ENCODE data around the gene MRPL53. TPM values are rescaled to one million over a fixed set of nuclear protein-coding genes. Genes with fewer than 3 reads are reported as not detected.

MRPL53 gene
- total and polyA plus RNA-seq, 2 of the 13 experiments (the other 11 are each of a cell fraction or from before 2014, with no cell fraction given): 34.3 to 51.9 TPM

DNA sequence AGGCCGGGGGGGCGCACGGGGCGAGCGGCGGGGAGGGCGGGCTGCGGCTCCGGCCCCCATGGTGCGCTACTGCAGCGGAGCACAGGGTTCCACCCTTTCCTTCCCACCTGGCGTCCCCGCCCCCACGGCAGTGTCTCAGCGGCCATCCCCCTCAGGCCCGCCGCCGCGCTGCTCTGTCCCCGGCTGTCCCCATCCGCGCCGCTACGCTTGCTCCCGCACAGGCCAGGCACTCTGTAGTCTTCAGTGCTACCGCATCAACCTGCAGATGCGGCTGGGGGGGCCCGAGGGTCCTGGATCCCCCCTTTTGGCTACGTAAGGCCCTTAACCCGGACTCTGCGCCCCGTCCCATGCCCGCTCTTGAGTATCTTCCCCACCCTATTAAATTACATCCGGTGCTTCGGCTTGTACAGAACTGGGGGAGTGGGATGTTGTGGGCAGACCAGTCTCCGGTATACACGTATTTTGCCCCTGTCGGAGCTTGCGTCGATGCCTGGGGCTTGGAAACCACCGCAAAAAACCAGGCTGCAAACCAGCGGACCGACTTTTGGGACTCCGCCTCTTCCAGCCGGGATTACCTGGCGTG, 14.8 kb downstream of the MRPL53 start (continued):
- TF ChIP-seq ZNF17 (CRISPR knock-in tag; IDR thresholded peaks at IDR 0.05): no peak
- no peak for TF ChIP-seq MLLT10 (CRISPR knock-in tag; IDR thresholded peaks at IDR 0.05)
- 0 out of 2 replicates have a peak, but pooled peaks have one; percentile 5 for TF ChIP-seq MLX (CRISPR knock-in tag; IDR thresholded peaks at IDR 0.05)
- TF ChIP-seq ZNF367 (CRISPR knock-in tag; IDR thresholded peaks at IDR 0.05; ENCODE audit: borderline replicate concordance): no peak
- TF ChIP-seq REL (CRISPR knock-in tag; conservative IDR thresholded peaks at IDR 0.05): no peak
- TF ChIP-seq MIXL1 (CRISPR knock-in tag; IDR thresholded peaks at IDR 0.05): no peak
- peak; percentile 70 for TF ChIP-seq JUN (CRISPR knock-in tag; IDR thresholded peaks at IDR 0.05)
- TF ChIP-seq EZH2 (conservative IDR thresholded peaks at IDR 0.05; ENCODE audit: low read depth, low read length): no peak
- peak; percentile 39; the same call in 1 of the 2 replicates for TF ChIP-seq KDM1A (CRISPR knock-in tag; IDR thresholded peaks at IDR 0.05)
- TF ChIP-seq HOXA7 (CRISPR knock-in tag; IDR thresholded peaks at IDR 0.05): no peak
- no peak for TF ChIP-seq ARID5B (CRISPR knock-in tag; IDR thresholded peaks at IDR 0.05)
- TF ChIP-seq SALL1 (CRISPR knock-in tag; IDR thresholded peaks at IDR 0.05): peak; percentile 71
- TF ChIP-seq ZNF564 (CRISPR knock-in tag; IDR thresholded peaks at IDR 0.05): no peak; the same call in 1 of the 2 replicates
- peak; percentile 88 for TF ChIP-seq AGO2 (optimal IDR thresholded peaks at IDR 0.05; ENCODE audit: low read depth, low read length)
- TF ChIP-seq ZNF101 (CRISPR knock-in tag; IDR thresholded peaks at IDR 0.05; ENCODE audit: borderline replicate concordance, low read depth): no peak
- TF ChIP-seq RARG (CRISPR knock-in tag; IDR thresholded peaks at IDR 0.05; ENCODE audit: low read depth): 0 out of 2 replicates have a peak, but pooled peaks have one; percentile 53
- peak; percentile 66; the same call in 1 of the 2 replicates for TF ChIP-seq NKX3-1 (CRISPR knock-in tag; IDR thresholded peaks at IDR 0.05)
- TF ChIP-seq SYNCRIP (IDR thresholded peaks at IDR 0.05; ENCODE audit: insufficient read depth, low read depth, low read length): no peak
- TF ChIP-seq ZNF780A (CRISPR knock-in tag; IDR thresholded peaks at IDR 0.05): peak; percentile 58; the same call in 1 of the 2 replicates
- peak; percentile 80; the same call in 1 of the 2 replicates for TF ChIP-seq ZSCAN29 (CRISPR knock-in tag; conservative IDR thresholded peaks at IDR 0.05)
- 0 out of 2 replicates have a peak, but pooled peaks have one; percentile 48 for TF ChIP-seq ZNF570 (CRISPR knock-in tag; IDR thresholded peaks at IDR 0.05; ENCODE audit: borderline replicate concordance)
- peak; percentile 40; the same call in 1 of the 2 replicates for TF ChIP-seq RXRB (CRISPR knock-in tag; IDR thresholded peaks at IDR 0.05; ENCODE audit: borderline replicate concordance)
- TF ChIP-seq MXD1 (CRISPR knock-in tag; IDR thresholded peaks at IDR 0.05): peak; percentile 64
- no peak for TF ChIP-seq CREBL2 (CRISPR knock-in tag; IDR thresholded peaks at IDR 0.05; ENCODE audit: borderline replicate concordance)
- TF ChIP-seq PAF1 (CRISPR knock-in tag; IDR thresholded peaks at IDR 0.05): 0 out of 2 replicates have a peak, but pooled peaks have one; percentile 72
- peak; percentile 9; the same call in 1 of the 2 replicates for TF ChIP-seq ZZZ3 (CRISPR knock-in tag; IDR thresholded peaks at IDR 0.05; ENCODE audit: borderline replicate concordance)

Measured in HepG2 (cell line).